Medulla oblongata (tissue), 1 donor: Measurements from ENCODE around the gene DCPS.
"Not testable (repeated sequence)": the region's sequence is repeated elsewhere in the genome, so short reads cannot be mapped to it uniquely, and the experiment has no call there.

Source experiments
- DNase-seq: peaks from one replicate; pipeline ENCODE4 v3.0.0-alpha.2; 2015; ENCODE audit errors: extremely low spot score

Gene DCPS

DNA sequence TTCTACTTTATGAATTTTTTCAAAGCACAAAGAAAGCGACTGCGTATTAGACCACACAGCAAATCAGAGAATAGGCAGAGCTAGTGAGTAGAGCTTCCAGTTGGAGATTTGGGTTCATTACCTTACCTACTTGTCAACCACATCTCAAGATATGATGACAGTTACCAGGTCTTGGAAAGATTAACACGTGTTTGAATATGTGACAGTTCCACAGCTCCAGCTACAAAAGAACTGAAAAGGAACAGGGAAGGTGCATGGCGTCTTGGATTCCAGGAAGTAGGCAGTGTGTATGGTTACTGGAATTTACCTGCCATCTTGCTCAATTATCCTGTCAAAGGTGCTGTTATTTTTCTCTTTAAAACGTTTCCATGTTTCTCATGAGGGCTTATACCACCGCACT, 15.6 kb upstream of the DCPS start:
- no peak for DNase-seq

DNA sequence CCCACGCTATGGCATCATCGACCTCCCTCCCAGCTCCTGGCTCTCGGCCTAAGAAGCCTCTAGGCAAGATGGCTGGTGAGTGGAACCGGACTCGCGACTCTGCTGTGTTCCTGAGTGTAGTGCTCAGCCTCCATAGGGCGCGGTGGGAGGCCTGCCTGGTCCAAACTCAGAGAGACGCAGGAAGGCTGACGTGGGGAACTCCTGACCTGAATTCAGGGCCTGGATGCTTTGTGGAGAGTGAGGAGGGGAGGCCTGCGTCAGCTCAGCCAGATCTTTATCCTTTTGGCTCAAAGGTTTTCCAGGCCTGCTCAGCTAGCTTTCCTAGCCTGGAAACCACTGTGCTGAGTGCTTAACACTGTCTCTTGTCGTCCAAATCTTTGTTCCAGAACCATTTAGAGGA, 13.0 kb upstream of the DCPS start:
- DNase-seq = no peak

DNA sequence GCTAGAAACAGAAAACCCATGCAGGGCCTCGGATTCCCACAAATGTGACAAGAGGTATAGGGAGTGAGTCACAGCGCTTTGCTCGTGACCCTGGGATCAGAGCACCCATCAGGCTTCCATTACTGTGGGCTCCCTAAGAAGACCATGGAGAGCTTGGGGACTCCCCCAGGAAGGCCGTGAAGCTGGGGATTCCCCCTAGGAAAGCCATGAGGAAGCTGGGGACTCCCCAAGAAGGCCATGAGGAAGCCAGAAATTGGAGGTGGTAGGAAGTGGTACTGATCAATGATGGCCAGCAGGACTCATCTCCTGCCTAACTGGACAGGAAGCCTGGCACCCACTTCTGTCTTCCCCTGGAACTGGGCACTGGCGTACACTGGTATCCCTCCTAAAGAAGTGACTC, 10.1 kb upstream of the DCPS start:
- no peak for DNase-seq

DNA sequence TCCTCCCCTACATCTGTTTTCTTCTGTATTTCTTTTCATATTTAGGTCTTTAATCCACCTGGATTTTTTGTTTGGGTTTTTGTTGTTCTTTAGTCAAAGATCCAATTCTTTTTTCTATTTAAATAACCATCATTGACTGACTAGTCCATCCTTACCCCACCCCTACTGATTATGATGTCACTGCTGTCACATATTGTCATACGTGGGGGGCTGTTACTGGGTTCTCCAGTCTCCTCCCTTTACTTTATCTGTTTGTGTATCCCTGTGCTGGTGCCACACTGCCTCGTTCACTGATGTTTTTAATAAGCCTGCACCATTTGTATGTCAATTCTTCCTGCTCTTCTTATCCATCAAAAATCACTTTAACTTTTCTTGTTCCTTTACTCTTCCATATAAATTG, 6.9 kb upstream of the DCPS start:
- no peak for DNase-seq

DNA sequence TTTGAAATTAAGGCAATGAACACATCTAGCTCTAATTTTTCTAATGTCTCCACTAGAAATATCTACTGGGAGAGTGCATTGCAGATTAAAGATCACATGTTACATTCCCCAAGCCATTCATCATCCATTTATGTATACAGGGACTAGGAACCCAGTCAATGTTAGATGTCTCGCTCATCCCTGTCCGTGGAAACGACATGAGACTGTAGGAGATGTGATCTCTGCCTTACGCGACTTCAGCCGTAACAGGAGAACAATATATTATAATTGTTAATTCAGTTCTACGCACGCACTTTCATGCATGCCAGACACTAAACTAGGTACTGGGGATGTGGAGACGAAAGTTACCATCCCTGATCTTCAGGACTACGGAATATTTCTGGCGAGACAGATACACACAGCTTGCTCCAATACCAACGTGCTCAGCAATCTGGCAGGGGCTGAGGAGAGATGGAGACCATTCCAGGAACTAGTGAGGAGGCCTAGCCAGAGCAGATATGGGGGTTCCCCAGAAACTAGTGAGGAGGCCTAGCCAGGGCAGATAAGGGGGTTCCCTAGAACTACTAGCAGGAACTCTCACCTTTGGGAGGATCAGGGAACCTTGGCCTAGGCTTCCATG, 706 bp downstream of the DCPS start:
- peak; percentile 20 for DNase-seq

DNA sequence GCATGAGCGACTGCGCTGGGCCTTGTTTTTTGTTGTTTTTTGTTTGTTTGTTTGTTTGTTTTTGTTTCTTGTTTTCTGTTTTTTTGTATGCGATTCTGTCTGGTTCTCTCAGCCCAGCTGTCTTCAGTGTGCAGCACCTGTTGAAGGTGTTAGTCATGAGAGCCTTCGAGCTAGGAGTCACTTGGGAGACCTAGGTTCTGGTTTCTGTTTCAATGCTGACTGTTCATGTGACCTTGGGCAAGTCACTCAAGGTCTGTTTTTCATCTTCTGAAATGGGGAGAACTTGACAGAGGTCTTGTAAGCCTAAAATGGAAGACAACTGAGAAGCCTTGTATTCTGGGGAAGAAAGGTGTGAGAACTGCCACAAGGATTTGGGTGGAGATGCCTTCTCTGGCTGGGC, 1.8 kb downstream of the DCPS start:
- no peak for DNase-seq

DNA sequence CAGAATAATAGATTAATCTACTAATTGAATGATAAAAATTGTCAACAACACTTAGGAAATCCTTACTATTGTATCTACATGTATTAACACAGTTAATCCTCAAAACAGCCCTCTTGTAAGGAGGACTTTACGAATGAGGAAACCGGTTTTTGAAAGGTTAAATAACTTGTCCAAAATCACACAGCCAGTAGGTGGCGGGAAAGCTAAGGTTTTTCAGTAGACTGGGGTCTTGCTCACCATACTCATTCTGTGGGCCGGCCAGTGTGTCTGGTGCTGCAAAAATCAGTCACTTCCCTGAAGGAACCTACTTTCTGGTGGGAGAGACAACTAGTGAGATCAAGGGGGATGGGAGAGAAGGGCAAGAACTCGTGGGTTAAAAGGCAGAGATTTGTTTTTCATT, 3.8 kb downstream of the DCPS start:
- DNase-seq = peak; percentile 60

DNA sequence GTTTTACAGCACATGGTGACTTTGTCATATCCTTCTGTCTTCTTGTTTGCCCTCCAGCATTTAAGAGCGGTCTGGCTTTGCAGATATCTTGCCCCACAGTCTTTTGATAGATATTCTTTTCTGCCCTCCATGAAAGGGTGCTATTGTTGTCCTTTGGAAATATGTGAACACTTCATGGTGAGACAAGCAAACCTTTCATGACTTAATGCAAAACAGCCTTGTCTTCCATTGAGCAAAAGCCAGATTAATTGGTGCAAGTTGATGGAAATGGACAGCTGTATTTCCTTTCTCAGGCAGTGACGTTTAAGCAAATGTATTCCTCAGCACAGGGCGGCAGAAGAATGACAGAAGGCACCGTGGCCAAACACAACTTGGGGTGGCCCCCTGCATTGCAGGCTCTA, 4.4 kb downstream of the DCPS start:
- DNase-seq = peak; percentile 86

DNA sequence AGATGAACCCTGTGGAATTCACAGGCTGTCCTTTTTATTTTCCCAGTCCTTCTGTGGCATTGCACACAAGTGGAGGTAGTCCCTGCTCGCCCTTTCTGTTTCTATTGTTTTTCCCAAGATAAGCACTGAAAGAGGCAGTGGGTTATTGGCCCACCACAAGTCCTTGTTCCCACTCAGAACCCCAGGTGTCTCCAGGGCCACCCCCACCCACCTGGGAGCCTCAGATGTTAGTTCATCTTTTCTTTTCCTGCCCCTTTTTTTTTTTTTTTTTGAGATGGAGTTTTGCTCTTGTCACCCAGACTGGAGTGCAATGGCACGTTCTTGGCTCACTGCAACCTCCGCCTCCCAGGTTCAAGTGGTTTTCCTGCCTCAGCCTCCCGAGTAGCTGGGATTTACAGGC, 4.9 kb downstream of the DCPS start:
- DNase-seq = not testable (repeated sequence)

DNA sequence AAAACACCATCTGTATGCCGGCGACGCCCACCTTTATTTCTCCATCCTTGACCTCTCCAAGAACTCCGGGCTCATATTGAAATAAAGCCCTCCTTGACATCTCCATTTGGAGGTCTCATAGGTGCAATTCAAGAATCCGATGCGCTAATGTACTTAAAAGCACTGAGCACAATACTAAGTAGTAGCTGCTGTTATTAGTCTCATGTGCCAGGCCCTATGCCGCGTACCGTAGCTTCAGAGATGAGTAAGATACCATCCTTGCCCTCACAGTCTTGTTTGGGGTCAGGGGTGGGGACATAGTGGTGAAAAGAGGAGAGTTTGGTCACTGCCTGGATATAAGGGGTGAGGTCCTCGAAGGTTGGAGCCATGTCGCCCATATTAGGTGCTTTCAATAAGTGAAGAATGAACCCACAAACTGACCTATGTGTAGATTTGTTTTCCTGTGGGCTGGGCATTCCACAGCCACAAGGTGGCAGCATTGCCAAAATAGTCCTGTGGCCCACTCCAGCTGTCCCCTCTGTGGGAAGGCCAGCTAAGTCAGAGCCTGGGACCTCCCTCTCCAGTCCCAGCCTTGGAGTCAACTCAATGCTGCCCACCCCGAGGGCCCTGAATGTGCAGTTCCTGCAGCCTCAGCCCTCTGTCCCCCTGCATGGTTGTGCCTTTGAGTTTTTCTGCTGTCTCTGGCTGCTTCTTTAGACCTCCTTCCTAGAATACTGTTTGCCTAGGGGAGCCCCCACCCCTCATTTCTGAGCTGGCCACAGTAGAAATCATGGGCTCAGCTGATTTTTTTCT, 6.5 kb downstream of the DCPS start:
- DNase-seq = peak; percentile 92

DNA sequence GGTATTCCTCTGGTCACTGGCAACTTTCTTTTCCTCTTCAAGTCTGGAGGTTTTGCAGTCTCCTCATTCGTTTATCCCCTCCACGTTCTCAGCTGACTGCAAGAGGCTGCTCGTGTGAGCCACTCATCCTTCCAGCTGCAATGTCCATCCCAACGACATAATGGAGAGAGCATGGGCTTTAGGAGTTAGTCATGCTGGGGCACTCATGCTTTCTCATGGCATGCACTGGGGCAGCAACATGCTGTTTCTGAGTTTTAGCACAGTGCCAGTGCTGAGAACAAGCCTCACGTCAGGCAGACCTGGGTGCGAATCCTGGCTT, 7.1 kb downstream of the DCPS start:
- DNase-seq = peak; percentile 17

DNA sequence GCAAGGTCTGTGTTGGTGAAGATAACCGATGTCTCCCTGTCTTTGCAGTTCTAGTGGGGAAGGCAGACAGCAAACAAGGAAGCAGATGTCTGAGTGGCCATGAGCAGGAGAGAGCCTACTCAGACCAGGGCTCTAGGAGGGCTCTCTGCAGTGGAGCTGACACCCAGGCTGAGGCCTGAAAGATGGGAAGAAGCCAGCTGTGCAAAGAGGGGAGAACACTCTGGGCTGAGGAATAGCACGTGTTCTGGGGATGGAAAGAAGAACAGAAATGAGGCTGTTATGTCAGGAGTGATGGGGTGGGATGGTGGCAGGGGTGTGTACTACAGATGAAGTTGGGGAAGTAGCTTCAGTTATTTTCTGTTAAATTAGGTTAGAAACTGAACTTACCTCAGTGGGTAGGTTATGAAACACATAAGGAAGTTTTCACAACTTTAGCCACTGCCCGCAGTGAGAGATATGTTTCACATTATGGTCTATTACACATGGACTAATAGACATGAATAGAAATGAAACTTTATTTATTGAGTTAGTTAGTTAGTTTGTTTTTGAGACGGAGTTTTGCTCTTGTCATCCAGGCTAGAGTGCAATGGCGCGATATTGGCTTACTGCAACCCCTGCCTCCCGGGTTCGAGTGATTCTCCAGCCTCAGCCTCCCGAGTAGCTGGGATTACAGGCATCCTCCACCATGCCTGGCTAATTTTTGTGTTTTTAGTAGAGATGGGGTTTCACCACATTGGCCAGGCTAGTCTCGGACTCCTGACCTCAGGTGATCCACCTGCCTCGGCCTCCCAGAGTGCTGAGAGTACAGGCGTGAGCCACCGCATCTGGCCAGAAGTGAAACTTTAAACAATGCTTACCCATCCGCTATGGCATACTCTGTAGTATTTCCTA, 7.8 kb downstream of the DCPS start:
- DNase-seq = peak; percentile 13

DNA sequence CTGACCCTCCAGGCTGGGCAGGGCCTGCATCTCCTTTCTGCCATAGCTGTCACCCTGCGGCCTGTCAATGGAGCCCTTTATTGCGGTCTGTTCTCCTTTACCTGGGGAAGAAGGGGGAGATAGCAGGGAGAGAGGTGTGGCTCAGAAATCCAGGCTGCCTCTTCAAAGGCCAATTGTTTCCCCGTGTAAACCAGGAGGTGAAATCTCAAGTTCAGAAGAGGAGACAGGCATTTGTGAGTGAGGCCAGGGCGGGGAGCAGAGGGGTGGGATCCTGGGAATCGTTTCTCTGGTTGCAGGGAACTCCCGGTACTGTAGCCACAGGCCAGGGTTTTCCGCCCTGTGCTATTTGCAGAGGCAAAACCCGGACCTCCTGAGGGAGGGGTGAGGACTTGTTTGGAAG, 9.1 kb downstream of the DCPS start:
- no peak for DNase-seq

DNA sequence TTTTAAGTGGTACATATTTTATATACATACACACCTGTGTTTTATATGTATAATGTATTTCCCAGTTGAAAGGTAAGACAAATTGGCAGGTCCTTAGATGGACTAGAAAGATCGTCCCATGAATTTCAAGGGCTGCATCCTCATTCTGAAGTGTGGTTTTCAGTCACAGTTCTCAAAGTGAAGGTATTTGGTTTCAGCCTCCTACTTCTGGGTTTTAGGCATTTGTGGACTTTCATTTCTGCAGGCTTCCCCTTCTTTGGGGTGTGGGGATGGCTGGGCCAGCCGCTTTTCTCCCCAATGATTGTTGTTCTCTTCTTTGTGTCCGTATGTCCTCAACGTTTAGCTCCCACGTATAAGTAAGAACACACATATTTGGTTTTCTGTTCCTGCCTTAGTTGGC, 10.0 kb downstream of the DCPS start:
- DNase-seq = no peak

DNA sequence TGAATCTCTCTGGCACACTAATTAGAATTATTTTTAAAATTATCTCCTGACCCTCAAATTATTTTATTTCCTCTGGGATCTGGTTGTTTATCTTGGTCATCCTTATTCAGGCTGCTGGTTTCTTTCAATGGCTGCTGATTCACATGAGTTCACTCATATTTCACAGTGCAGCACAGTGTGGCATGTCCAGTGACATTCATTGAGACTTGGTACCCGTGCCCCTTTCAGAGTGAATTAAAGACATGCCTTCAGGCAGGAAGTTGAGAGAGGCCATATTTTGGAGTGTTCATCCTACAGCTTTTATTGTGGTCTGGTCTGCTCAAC, 13.5 kb downstream of the DCPS start:
- no peak for DNase-seq

DNA sequence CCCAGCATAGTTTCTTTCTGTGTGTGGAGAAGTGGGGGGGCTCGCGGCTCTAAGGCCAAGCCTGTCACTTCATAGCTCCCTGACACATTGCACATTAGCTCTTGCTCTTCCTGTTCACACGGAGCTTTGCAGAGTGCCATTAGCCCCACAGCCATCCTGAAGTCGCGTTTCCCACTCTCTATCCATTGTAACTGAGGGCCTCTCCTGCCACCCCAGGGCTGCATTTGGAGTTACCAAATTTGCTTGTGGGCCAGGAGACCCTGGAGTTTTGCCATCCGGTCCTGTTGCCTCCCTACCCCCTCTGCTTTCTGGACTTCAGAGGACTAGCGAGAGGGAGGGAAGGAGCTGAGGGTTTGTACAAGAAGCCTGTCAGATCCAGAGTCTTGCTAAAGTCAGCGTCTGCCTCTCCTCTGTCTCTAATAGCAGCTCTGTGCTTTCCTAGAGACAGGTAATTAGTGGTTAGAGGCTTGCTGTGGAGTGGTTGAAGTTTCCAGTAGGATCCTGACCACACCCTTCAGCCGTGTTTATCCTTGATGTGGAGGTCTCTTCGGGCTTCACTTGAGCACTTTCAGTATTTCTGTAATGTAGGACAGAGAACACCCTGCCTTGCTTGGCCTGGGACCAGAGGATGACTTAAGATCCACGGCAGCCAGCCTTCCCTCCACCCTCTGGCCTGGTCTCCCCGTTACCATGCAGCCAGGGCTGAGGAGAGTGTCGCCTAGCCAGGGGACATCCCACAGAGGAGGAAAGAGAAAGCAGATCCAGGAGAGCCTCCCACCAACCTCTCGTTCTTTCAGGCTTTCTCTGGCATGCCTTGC, 14.1 kb downstream of the DCPS start:
- peak; percentile 80 for DNase-seq

DNA sequence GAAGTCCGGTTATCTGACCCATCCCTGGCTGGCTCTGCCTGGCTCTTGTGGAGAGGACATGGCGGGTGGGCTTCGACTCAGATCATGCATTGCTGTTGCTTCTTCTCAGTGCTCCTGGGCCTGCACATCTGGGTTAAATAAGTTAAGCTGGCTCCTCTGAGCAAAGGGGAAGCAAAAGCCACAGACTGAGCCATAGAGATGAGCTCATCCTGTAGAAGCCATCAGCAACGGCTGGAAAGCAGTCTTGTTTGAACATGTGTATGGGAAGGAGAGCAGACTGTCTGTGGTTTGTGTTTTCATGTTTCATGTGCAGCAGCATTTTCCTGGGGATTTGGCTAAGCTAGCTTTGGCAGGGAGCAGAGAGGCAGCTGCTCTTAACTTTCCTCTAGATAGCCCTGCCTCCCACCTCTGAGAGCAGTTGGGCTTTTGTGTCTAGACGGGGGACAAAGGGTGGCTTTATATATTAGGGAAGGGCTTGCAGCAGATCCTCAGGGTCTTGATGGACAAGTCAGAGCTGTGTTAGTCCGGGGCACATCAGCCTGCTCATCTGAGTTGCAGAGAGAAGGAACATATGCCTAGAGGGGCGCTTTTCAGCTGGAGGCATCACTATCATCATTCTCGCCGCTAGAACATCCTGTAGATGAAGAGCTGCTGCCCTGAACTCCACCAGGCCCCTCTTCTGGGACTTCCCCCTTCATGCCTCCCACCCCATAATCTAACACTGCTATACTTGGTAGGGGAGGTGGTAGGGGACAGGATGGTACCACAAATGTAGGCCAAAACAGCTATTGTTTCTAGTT, 14.9 kb downstream of the DCPS start:
- DNase-seq = peak; percentile 56

DNA sequence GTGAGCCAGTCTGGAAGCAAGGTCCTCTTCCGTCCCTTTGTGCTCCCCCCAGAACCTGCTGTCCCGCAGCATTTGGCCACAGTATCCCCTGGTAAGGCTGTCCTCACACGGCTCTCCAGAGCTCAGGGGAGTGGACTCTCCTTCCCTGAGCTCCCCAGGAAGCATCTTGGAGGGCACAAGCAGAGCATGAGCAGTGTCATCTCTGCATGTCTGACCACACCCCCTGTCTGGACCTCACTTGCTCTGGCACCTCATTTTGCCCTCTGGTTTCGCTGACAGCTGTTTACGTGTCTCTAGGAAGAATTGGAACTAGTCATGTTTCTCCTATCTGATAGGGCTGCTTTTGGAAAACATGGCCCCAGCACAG, 15.5 kb downstream of the DCPS start:
- no peak for DNase-seq

DNA sequence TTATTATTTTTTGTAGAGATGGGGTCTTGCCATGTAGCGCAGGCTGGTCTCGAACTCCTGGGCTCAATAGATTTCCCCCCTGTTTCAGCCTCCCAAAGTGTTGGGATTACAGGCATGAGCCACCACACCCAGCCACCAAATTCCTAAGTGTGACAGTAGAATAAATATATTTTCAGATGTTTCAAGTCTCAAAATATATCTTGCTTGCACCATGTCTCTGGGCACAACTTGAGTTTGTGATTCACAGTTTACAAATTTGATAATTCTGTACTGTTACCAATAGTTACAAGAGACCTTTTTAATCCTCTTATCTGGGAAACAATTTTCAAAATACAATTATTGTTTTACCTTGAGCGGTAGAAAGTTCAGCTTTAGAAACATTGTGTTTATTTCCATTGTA, 19.1 kb downstream of the DCPS start:
- no peak for DNase-seq

DNA sequence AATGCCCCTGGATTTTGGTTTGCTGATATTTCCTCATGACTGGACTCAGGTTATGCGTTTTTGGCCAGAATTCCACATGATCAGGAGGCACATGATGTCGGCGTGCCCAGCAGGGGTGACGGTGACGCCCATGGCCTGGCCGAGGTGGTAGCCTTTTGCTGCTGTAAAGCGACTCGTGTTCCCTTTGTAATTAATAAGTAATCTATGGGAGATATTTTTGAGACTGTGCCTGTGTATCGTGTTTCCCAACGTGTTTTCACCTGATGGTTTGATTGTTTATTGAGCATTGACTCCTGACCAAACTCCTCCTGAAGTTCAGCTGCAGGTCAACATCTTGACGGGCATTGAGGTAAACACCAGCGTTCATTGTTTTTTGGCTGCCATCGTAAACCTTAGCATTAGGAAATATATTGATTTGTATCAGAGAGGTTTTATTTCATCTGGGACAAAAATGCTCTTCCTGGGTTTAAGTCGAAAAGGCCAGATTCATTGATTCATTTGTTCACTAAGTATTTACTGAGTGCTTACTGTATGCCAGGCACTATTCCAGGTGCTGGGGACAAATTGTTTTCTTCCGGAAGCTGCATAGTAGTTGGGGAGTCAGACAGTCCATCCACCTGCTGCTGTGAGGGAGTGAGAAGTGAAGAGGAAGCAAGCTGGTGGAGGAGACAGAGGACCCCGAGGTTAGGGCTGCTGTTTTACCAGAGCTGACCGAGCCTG, 23.6 kb downstream of the DCPS start:
- no peak for DNase-seq

DNA sequence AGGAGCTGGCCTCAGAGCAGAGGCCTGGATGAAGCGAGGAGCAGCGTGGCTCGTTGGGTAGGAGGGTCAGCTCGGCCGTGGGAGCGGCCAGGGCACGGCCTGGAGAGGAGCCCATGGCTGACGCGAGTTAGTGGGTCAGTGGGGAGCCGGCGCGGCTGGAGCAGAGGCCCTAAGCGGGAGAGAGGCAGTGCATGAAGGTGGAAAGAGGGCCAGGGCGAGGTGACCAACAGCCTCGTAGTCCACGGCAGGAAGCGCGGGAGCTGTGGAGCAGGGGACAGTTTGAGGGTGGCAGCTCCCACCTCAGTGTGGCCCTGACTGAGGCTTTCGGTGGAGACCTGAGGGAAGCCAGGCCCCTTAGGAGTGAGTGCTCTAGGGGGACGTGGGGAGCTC, 24.1 kb downstream of the DCPS start:
- no peak for DNase-seq
